Stimulated activated CD4-positive, alpha-beta T cell treated with anti-CD3 and anti-CD28 coated beads, TNF-alpha, amount 100 ng/mL, for 1 hour (primary cell): ENCODE results near the gene C2CD4D.

Experiments used
- DNase-seq, 3 donors: peaks; one replicate each; pipeline ENCODE4 v3.0.0-alpha.2; 2020; ENCODE audit warnings: low read depth in 3 of 3, low spot score in 1 of 3

The C2CD4D gene

DNA sequence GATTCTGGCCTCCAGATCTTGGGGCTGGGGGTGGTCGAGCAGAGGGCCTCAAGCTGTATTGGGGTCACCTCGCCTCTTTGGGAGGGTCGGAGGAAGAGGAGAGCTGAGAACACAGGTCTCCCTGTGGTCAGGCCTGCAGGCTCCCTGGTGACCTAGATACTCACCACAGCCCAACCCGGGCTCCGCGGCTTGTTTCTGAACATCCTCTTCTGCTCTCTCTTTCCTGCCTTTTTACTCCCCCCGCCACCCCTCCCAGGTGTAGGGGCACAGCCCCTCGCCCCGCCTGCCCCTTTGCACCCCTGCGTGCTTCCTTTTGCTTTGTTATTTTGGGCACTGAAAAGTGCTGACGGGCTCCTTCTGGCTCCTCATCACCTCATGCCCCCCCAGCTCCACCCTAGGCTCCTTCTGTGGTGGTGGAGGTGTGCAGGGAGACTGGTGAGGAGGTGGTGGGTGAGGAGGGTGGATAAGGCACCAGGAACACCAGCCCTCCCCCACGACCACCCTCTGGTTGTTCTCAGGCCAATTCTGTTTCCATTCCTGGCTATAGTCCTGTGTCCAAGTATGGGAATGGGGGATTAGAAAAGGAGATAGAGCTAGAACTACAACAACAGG, 23.8 kb downstream of the C2CD4D start:
- DNase-seq: no peak

DNA sequence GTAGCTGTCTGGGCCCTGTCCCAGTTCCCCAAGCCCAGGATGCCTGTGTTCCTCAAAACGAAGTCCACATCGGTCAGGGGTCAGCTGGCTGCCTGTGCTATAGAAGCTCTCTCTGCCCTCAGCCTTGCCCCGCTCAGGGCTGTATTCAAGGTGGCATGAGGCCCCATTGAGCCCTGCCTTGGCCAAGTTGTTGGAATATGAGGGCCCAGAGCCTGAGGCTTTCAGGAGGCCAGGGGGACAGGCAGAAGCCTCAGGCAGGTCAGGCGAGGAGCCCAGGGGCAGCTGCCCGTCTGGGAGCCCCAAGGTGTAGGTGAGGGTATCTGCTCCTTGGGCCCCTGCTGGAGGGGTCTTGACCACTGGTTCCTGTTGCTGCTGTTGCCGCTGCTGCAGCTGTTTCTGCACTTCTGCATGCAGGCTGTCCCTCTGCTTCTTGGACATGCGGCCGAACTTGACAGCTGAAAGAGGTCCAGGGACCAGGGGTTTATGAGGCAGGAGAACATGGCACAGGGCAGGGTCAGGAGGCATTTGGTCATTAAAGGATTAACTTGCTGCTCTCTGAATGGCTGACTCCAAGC, 24.6 kb downstream of the C2CD4D start:
- no peak for DNase-seq

DNA sequence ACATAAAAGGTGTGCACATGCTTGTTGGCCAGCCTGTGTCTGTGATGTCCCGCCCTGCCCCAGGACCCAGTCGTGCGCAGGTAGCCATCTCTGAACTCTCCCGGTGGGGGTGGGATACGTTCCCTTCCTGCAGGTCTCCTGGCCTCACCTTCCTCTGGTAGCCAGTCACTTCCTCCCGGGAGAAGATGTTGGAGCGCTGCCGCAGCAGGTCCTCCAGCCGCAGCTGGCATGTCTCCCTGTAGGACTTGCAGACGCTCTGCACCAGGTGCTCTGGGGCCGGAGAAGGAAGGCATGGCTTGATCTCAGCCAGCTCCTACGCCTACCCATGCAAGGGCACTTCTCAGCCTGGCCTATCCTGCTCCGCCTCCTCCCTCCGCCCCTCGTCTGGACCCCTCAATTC, 25.2 kb downstream of the C2CD4D start:
- no peak for DNase-seq

DNA sequence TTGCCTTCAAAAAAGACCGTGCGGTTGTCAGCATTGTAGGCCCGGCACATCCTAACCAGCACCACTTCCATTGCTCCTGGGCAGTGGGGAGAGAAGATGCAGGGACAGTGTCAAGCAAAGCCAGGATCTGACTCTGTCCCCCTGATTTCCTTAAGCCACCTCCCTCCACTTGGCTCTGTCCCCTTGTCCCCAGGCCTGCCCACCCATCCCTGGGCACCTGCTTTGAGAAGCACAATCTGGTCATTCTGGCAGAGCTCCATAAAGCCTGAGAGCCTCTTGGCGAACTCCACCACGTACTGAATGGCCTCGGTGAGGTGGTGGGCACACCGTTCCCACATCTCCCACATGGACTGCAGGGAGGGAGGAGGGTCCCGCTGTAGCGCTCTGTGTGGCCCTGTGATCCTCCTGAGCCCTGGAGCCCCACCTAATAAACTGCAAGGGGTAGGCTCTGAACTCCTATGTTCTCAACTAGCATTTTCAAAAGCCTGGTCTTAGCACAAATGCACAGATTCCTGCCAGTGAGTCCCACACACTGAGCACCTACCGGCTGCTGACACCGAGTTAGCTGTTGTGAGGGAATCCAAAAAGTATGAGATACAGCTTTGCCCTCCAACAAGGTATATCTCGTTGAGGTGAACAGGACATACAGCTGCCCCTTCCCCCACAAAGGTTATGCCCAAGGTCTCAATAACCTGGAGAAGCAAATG, 26.2 kb downstream of the C2CD4D start:
- DNase-seq: no peak

DNA sequence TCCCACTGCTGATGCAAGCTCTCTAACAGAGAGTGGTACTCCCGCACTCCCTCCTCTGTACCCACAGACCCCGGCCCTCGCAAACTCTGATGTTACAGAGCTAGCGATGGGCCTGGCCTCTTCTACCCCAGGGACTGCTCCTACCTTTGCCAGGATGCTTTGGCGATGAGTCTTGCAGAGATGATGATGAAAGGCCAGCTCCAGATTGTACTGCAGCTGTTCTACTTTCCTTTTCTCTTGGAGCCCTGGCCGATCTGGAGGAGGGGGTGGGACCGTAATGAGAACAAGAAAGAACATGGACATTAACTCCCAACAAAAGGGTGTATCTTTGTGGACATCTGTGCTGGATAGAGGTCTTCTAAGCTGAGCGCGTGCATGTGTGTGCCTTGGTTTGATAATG, 28.4 kb downstream of the C2CD4D start:
- DNase-seq: no peak

DNA sequence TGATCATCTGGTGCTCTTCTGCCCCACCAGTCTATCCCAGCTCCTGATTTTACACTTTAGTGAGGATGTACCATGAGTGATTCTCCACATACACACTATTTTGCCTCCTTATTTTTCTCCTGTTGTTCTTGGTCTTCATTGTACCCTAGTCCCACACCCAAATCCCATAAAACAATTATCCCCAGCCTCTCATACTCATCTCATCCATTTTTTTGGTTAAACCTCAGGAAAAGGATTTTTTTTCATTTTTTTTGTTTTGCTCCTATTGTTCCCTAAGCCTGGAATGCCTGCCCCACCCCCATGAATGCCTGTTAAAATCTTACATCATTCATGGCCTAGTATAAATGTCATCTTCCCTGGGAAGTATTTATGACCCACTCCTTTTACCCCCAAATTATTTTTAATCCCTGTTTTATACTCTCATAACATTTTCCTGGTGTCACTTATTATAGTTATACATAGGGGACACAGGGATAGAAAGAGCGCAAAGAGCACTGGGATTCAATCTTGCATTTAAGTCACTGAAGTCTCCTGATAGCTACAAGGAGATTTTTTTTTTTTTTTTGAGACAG, 29.5 kb downstream of the C2CD4D start:
- no peak for DNase-seq

DNA sequence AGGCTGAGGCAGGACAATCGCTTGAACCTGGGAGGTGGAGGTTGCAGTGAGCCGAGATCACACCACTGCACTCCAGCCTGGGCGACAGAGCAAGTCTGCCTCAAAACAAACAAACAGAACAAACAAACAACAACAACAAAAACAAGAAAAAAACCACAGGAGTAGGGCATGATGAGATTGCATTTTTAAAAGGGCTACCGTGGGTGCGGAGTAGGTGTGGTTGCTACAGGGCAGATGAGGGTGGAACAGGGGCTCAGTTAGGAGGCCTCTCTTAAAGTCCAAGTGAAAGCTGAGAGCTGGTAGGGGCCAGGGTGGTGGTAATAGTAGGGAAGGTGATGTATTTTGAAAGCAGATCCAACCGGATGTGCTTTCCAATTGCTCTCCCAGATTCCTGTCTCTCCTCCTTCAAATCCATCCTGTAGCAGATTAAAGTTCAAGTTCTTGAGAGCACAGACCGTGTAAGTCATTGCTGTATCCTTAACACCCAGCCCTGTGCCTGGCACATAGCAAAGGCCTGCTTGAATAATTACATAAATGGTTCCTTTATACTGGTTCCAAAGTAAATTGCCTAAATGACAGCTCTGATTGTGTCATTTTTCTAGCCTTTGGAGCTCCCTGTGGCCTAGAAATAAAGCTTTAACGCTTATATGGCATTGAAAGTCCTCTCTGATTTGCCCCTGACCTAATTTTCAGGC, 30.2 kb downstream of the C2CD4D start:
- no peak for DNase-seq

DNA sequence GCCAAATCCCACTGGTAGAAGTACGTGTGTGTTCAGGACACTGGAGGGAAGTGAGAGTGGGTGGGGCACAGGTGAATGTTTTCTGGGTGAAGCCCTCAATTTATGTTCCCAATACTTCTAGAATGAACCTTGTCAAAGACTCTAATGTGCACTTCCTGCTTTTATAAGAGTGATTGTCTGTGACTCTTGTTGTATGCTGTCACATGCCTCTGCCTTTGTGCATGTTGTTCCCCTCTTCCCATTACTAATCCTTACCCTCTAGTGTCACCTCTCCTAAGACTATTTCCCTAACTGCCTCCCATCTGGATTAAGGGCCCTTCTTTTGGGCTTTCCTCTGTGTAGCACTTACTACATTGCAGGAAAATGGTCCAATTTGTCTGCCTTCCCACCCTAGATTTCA, 31.9 kb downstream of the C2CD4D start:
- DNase-seq: no peak

DNA sequence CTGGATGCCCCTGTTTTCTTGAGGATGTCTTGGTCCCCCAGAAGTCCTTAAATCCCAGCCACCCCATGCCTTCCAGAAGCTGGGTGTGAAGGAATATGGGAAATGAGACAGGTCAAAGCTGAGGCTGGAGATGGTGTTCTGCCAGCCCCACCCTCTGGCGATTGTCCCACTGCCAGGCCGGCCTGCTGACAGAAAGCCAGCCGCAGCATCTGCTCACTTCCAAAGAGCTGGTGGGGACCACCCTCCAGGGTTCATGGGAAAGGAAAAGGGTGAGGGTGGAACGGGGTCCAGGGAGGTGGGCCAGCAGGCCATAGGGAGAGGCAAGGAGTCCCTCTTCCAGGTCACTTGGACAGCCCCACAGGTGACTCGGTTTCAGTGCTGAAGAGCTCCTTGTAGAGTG, 32.5 kb downstream of the C2CD4D start:
- no peak for DNase-seq

DNA sequence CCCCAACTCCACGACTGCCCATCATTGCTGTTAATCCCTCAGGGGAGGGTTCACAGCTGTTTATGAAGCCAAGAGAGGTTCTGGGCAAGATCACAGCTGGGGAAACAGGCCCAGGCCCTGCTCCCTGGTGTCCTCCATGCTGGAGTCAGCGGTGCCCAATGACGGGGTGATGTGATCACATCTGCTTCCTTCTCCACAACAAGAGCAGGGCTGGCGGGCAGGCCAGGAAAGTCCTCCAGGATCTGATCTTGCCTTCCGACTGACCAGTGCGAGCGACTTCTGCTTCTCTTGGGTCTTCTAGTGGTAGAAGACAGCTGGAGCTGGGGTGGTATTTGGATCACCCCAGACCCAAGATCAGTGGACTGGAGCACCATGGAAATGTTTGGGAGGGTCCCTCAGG, 33.5 kb downstream of the C2CD4D start:
- no peak for DNase-seq

DNA sequence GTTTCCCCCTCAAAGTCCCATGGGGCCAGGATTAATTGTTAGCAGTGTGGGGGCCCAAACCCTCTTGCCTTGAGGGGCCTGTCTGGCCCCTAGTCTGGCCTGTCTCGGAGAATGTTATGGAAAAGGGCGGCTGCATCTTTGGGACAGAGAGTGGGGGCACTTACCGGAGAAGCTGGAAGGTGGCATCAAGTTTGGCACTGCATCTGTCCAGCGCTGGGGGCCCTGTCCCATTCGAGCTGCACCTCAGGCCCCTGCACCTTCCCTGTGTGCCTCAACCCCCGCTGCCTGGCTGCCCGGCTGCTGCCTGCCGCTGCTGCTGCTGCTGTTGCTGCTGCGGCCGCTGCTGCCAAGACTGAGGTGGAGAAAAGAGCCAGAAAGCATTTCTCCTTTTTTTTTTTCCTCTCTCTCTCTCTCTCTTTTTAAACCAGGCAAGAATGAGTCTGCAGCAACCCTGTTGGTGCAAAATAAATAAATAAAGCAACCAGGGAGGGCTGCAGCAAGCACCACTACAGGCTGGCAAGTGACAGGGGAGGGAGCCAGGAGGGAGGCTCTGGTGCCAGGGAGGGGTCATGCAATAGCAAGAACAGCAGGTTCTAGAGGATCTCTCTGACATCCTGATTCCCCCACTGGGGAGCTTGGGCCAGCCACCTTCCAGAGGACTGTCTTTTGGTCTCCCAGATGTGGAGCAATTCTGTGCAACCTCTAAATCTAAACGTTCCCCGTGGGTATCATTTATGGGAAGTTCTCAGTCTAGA, 34.4 kb downstream of the C2CD4D start, which contains the start of gene LINGO4:
Gene LINGO4, minus strand, starts transcription at position 354 of the 755 bp plus-strand sequence. CDS start 2,715 bp downstream, outside the sequence.
- DNase-seq: no peak

DNA sequence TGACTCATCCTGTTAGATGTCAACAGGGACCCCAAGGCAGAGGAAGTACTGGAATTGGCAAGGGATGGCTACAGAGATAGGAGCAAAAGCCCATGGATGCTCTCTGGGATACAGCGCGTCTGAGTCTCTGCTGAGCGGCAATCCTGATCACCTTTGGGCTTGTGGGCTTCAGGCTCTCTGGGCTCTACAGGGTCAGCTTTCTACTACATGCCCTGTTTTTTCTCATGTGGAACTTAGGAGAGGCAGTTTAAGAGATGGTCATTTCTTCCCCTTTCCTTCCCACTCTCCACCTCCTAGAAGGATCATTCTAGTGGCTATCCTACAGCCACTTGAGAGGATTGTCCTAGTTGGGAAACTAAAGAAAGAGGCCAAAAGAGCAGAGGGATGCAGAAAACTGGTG, 35.7 kb downstream of the C2CD4D start:
- no peak for DNase-seq

DNA sequence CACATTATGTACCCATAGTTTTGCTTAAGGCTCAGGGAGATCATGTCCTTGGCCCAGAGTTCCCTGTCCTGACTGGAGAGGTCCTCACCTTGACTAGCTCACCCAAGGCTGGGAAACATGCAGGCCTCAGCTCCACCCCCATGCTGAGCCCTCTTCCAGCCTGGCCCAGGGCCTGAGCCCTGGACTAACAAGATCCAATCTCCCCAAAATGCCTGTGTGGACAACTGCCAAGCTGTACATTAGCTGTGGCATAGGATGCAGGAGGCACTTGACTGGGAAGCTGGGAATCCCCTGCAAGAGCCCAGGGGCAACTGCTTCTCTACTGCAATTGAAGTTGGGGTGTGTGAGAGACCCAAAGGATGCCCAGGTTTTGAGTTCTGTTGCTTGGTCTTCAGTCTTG, 36.5 kb downstream of the C2CD4D start:
- no peak for DNase-seq

DNA sequence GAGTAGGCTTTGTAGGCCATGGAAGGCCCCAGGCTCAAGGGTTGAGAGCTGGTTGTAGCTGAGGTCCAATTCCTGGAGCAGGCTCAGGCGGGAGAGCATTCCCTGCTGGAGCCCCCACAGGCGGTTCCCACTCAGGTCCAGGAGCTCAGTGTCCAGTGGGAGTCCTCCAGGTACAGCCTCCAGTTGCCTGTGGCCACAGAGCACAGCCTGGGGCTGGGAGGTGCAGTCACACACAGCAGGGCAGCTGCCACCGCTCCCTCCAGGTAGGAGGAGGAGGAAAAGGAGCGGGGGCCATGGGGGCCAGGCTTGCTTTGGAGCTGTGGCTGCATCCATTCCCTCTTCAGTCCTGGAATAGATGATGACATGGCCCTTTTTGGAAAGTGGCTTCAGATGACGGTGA, 37.2 kb downstream of the C2CD4D start:
- DNase-seq: no peak

DNA sequence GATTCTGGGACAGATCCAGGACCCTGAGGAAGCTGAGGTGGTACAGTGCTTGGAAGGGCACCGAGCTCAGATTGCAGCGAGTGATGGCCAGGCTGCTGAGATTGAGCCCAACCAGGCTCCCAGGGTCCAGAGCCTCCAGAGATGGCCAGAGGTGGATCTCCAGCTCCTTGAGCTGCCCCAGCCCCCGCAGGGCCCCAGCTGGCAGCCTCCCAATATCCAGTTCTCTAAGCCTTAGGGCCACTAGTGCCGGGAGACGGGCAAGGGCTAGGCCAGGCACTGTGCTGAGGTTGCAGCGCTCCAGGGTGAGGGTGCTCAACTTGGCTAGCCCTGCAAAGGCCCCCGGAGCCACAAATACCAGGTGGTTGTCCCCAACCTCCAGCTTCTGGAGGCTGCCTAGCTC, 37.8 kb downstream of the C2CD4D start:
- DNase-seq: no peak

DNA sequence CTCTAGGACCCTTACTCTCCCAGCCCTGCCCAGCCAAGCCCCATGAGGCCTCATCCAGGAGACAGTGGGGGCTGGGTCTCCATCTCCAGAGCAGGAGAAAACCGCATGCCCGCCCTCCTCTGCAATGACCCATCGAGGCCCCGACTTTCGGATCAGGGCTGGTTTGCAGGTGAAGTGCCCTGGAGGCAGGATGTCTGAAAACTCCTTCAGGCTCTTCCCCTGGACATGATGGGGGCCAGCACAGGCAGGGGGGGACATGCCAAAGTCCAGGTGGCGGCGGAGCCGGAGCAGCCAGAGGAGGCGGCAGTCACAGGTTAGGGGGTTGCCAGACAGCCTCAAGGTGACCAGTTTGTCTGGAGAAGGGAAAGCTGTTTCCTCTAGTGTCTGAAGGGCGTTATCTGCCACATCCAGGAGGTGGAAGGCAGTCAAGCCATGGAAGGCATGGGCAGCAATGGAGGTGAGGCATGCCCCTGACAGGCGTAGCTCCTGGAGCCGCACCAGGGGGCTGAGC, 38.3 kb downstream of the C2CD4D start:
- no peak for DNase-seq

DNA sequence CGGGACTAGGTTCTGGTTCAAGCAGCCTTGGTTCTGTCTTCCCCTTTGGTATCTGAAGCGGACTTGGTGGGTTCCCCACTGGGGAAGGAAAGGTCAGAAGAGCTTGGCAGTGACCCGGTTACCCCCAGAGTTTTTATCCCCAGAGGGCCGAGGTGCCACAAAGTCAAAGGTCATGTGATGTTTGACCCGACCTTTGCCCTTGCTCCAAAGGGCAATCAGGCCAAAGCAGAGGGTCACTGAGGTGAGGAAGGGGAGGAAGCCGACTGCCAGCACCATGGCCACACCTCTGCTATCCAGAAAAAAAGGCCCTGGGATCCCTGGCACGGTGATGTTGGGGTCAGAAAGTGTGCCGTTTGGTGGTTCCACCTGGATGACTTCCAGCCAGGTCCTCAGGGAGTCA, 38.8 kb downstream of the C2CD4D start:
- DNase-seq: no peak

DNA sequence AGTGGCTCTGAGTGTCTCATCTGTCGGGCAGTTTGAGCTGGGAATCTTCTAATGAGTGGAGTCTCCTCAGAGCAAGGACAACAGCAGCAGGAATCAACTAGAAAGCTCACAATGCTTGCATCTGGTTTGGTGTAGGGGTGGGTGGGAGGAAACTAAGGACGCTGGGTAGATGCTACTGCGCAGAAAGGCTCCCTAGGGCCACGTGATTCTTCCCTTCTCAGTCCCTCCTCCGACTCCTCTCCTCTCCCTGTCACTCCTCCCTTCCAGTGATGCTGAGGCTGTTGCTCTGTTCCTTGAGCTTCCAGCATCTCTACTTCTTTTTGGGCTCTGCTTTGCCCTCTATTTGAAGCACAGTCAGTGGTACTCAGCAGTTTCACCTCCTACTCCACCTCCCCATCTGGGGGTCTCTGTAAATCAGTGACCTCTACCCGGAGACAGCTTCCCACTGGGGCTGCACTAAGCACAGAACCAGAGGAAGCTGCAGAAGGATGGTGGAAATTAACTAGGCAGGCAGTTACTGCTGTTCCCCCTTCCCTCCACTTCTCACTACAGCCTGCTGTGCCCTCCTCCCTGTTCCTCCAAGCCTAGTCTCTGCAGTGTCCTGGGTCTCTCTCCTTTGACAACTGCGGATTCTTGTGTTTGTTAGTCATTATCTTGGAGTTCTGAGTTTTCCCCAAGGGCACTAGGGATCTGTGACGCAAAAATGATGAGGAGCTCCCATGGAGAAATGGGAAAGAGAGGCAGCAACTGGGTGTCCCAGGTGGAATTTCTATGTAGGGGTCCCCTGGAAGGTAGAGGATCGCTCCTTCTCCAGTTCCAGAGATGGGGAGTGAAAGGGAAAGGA, 40.2 kb downstream of the C2CD4D start:
- no peak for DNase-seq

DNA sequence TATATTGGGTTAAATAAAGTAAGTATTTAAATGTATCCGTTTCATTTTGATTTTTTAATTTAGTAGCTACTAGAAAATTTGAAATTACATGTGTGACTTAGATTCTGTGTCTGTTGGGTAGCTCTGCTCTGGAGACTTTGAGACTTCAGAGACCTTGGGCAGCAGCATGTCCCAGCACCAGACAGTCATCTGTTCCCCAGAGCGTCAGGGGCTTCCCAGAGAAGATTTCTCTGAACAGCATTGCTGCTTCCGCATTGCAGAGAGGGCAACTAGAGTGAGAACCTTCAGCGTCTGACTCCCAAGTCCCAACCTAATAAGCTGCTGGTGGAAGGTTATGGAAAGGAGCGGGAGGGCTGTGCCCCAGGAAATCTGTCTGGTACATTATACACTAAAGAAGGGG, 41.0 kb downstream of the C2CD4D start:
- DNase-seq: no peak
